ENCODE measurements around the gene ANXA6.

DNA sequence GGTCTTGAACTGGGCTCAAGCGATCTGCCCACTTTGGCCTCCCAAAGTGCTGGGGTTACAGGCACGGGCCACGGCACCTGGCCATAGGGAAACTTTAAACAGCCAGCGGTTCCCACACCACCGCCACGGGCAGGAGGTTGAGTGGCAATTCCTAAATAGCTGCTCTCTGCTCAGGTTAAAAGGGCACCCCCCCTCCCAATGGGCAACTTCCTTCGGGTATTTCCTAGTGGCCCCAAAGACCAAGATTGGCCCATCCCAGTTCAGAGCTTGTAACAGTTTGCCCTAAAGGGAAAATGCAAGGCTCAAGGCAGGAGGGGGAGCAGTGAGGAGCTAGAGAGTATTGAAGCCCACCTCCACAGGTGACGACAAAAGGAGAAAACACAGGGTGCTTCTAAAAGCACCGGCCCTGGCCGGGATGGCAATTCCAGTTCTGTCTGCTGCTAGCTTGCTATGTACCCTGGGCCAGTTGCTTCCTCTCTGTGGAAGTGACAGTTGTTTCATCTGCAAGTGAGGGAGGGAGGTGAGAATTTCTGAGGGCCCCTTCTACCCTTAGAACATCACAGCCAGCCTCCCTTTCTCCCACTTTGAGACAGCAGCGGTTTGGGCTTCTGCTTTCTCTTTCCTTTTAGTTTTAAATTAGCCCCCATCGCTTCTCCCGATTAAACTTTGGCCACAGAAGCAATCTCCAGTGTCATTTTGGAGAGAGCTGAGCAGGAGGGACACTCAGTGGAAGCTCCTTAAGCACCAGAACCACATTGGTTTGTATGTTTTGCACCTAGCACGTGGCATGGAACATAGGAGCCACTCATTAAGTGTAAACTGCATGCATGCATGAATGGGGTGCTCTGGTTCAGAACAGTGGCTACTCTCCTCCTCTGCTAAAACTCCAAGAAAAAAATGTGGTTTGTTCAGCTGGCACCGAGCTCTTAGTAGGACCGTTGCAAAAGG, 59.5 kb downstream of the ANXA6 start:
- TF ChIP-seq, protein P1, sequence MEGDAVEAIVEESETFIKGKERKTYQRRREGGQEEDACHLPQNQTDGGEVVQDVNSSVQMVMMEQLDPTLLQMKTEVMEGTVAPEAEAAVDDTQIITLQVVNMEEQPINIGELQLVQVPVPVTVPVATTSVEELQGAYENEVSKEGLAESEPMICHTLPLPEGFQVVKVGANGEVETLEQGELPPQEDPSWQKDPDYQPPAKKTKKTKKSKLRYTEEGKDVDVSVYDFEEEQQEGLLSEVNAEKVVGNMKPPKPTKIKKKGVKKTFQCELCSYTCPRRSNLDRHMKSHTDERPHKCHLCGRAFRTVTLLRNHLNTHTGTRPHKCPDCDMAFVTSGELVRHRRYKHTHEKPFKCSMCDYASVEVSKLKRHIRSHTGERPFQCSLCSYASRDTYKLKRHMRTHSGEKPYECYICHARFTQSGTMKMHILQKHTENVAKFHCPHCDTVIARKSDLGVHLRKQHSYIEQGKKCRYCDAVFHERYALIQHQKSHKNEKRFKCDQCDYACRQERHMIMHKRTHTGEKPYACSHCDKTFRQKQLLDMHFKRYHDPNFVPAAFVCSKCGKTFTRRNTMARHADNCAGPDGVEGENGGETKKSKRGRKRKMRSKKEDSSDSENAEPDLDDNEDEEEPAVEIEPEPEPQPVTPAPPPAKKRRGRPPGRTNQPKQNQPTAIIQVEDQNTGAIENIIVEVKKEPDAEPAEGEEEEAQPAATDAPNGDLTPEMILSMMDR (conservative IDR thresholded peaks at IDR 0.05; ENCODE audit: low read length), result no peak
- no peak for TF ChIP-seq EZH2phosphoT487 (IDR thresholded peaks at IDR 0.05; ENCODE audit: borderline replicate concordance, low read depth, low read length)

All from OCI-LY7 (cell line).